Kidney epithelial cell (primary cell): ENCODE measurements around the gene OBSCN. TPM values are rescaled to one million over a fixed set of nuclear protein-coding genes. Genes with fewer than 3 reads are reported as not detected.

Source experiments
- DNase-seq: peaks from one replicate; pipeline ENCODE4 v3.0.0-alpha.2; 2010; ENCODE audit warnings: low read depth
- H3K27me3 ChIP-seq: 2 replicates; pipeline ENCODE4 v1.6.0; 2011; ENCODE audit warnings: low read length; ENCODE audit not compliant: control insufficient read depth, insufficient read depth
- H3K36me3 ChIP-seq: 2 replicates; pipeline ENCODE4 v1.5.1; 2011; ENCODE audit warnings: low read length; ENCODE audit not compliant: control insufficient read depth, insufficient read depth
- H3K4me3 ChIP-seq: 2 replicates; pipeline ENCODE4 v1.5.1; 2011; ENCODE audit warnings: low read depth, mild to moderate bottlenecking, control low read depth, low read length
- CTCF ChIP-seq: IDR thresholded peaks from 2 replicates; pipeline ENCODE4 v1.5.1; 2011; ENCODE audit warnings: mild to moderate bottlenecking, moderate library complexity, low read length, control low read depth, inconsistent platforms; ENCODE audit not compliant: insufficient read depth, poor library complexity, severe bottlenecking
- total RNA-seq: library from RNA; depleted of rRNA; stranded (reverse); fragments of >200 nt; gene quantifications from 2 replicates; pipeline ENCODE4 v1.2.3, GENCODE V29; 2015

The OBSCN gene
- total RNA-seq, 1 donor from 2014 or later = 13.5 TPM

GRCh38 chr1:228294717-228295116 lies 86.9 kb downstream of the OBSCN start:
- TF ChIP-seq CTCF = no peak
- Histone ChIP-seq H3K4me3 (no peak overlapping the region), H3K27me3 (no peaks in the 10 kb centered on the region), H3K36me3 (no peaks in the 10 kb centered on the region)
- DNase-seq = no peak

DNA sequence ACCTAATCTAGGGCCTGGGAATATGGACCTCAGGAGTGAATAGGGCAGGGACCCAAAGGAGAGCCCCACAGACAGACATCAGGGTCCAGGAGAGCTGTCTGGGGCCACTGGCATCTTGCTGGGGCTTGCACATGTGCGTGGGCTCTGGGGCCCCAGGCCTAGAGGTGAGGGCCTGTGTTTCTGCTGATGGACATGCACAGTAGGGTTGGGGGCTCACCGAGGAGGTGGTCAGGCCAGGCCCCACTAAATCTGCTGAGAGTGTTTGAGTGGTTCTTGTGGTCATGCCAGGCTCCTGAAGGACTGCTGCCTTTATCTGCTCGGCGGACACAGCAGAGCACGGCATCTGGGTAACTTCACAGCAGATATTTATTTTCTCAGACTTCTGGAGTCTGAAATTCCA lies 87.4 kb downstream of the OBSCN start:
- H3K4me3 ChIP-seq = no peak overlapping the region
- no peak for DNase-seq
- no peaks in the 10 kb centered on the region for H3K27me3 ChIP-seq
- no peak for TF ChIP-seq CTCF
- H3K36me3 ChIP-seq = no peaks in the 10 kb centered on the region

DNA sequence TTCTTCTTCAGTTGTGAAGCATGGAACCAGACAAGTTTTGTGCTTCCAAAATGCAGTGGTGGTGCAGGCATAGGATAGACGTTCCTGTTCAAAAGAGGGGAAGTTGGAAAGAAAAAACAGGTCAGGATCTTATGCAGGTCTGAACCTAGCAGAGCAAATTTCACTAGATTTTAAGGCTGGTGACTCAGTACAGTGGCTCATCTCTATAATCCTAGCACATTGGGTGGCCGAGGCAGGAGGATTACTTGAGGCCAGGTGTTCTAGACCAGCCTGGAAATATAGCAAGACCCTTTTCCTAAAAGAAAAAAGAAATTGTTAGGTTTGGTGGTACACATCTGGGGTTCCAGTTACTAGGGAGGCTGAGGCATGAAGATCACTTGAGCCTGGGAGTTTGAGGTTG lies 88.1 kb downstream of the OBSCN start:
- DNase-seq = no peak
- Histone ChIP-seq H3K4me3 (no peak overlapping the region), H3K27me3 (no peaks in the 10 kb centered on the region), H3K36me3 (no peaks in the 10 kb centered on the region)
- TF ChIP-seq CTCF = no peak

GRCh38 chr1:228297242-228297641 lies 89.4 kb downstream of the OBSCN start:
- DNase-seq = no peak
- H3K4me3 ChIP-seq = no peak overlapping the region
- no peaks in the 10 kb centered on the region for H3K27me3 ChIP-seq
- no peak for TF ChIP-seq CTCF
- no peaks in the 10 kb centered on the region for H3K36me3 ChIP-seq

GRCh38 chr1:228297822-228298221 lies 90.0 kb downstream of the OBSCN start:
- Histone ChIP-seq H3K4me3 (no peak overlapping the region), H3K27me3 (no peaks in the 10 kb centered on the region), H3K36me3 (no peaks in the 10 kb centered on the region)
- no peak for DNase-seq
- TF ChIP-seq CTCF = no peak

- Histone ChIP-seq H3K4me3 (no peak overlapping the region), H3K27me3 (no peaks in the 10 kb centered on the region), H3K36me3 (no peaks in the 10 kb centered on the region)
- DNase-seq = no peak
- no peak for TF ChIP-seq CTCF
Observed at GRCh38 chr1:228298471-228298870, 90.6 kb downstream of the OBSCN start.
